T-cell (primary cell): ENCODE results near the gene TSPAN4. TPM values are rescaled to one million over a fixed set of nuclear protein-coding genes. Genes with fewer than 3 reads are reported as not detected.
A peak's percentile ranks its signal among the peaks of the same experiment; 100 is the strongest.

Experiments
- ATAC-seq, 4 experiments: fragments of 200-7000 bp in 3 of 4; fragments of 150-1000 bp in 1 of 4; cut with Tn5 transposase; replicated peaks in 1 of 4; 1 replicate in 3 of 4; 2 replicates in 1 of 4; pipeline ENCODE4 v1.10.0; 2021; ENCODE audit warnings: moderate library complexity in 3 of 4, mild to moderate bottlenecking in 2 of 4, moderate number of reproducible peaks in 1 of 4
- CTCF ChIA-PET, 2 donors: fragments of 300-600 bp; sonication (Branson Sonifier 250); formaldehyde crosslinking; loops; one replicate each; lab custom pipeline; 2022; ENCODE audit warnings: antibody characterized with exemption in 2 of 2; lab: Charles Lee
- POLR2A ChIA-PET, 2 donors: fragments of 300-600 bp; sonication (Branson Sonifier 250); formaldehyde crosslinking; loops; one replicate each; lab custom pipeline; 2022; ENCODE audit warnings: antibody characterized with exemption in 2 of 2; lab: Charles Lee
- DNase-seq, 35 experiments: peaks; one replicate each; pipeline versions ENCODE4 v3.0.0 to v3.0.0-alpha.2; 2013 to 2023
- H3K27ac ChIP-seq: one replicate; pipeline ENCODE4 v1.5.1; 2013; ENCODE audit warnings: low read length
- H3K27me3 ChIP-seq, 2 experiments: replicated peaks in 1 of 2; 1 replicate in 1 of 2; 2 replicates in 1 of 2; pipeline versions ENCODE4 v1.6.1 to v1.7.0; 2013; ENCODE audit warnings: low read length in 1 of 2, mixed read lengths in 1 of 2; ENCODE audit not compliant: control insufficient read depth in 2 of 2, insufficient read depth in 2 of 2; ENCODE audit errors: extremely low read depth in 1 of 2
- H3K36me3 ChIP-seq, 2 donors: 1 replicate in 1 of 2; 2 replicates in 1 of 2; pipeline versions ENCODE4 v1.6.1 to v1.7.0; 2013; ENCODE audit warnings: low read length in 1 of 2; ENCODE audit not compliant: control insufficient read depth in 2 of 2, insufficient read depth in 1 of 2; ENCODE audit errors: extremely low read depth in 1 of 2
- H3K4me1 ChIP-seq, 2 experiments: 1 replicate in 1 of 2; 2 replicates in 1 of 2; pipeline versions ENCODE4 v1.6.1 to v1.7.0; 2013; ENCODE audit warnings: low read length in 2 of 2, mixed read lengths in 1 of 2; ENCODE audit not compliant: insufficient read depth in 2 of 2, control insufficient read depth in 1 of 2; ENCODE audit errors: extremely low read depth in 1 of 2
- H3K4me3 ChIP-seq, 2 donors: 1 replicate in 1 of 2; 2 replicates in 1 of 2; pipeline versions ENCODE4 v1.5.1 to v1.7.0; 2013; ENCODE audit warnings: mild to moderate bottlenecking in 2 of 2, low read length in 1 of 2, moderate library complexity in 1 of 2; ENCODE audit not compliant: control insufficient read depth in 1 of 2; ENCODE audit errors: extremely low read depth in 1 of 2
- H3K9me3 ChIP-seq: 2 replicates; pipeline ENCODE4 v1.7.0; 2013
- H3K27ac Mint-ChIP-seq, 2 donors: one replicate each; pipeline ENCODE4 v1.8.0; 2020 to 2021; ENCODE audit warnings: mild to moderate bottlenecking in 2 of 2, mixed read lengths in 2 of 2
- H3K27me3 Mint-ChIP-seq, 2 donors: one replicate each; pipeline ENCODE4 v1.8.0; 2021 to 2022; ENCODE audit warnings: mixed read lengths in 2 of 2
- H3K36me3 Mint-ChIP-seq: one replicate; pipeline ENCODE4 v1.8.0; 2021; ENCODE audit warnings: mixed read lengths
- H3K4me1 Mint-ChIP-seq, 3 donors: one replicate each; pipeline ENCODE4 v1.8.0; 2020 to 2022; ENCODE audit warnings: mixed read lengths in 3 of 3, mild to moderate bottlenecking in 1 of 3
- H3K4me3 Mint-ChIP-seq, 3 donors: one replicate each; pipeline ENCODE4 v1.8.0; 2020 to 2022; ENCODE audit warnings: mild to moderate bottlenecking in 3 of 3, mixed read lengths in 3 of 3, moderate library complexity in 3 of 3
- H3K9me3 Mint-ChIP-seq, 3 donors: one replicate each; pipeline ENCODE4 v1.8.0; 2020 to 2022; ENCODE audit warnings: mixed read lengths in 3 of 3
- WGBS: methylation state at CpG from one replicate; pipeline ENCODE4 v1.1.5; 2013; ENCODE audit warnings: missing lambda C conversion rate; ENCODE audit not compliant: insufficient coverage; 5-methylcytosine and 5-hydroxymethylcytosine counted together
- total RNA-seq, 35 experiments: library from RNA in 6 of 35; stranded (reverse) in 6 of 35; fragments of 120-200 nt in 1 of 35; gene quantifications; one replicate each; pipeline versions ENCODE4 v1.2.1 to v1.2.4 and lab custom pipeline; 2013 to 2026

TSPAN4 gene
- total RNA-seq, 5 donors from 2014 or later (not counting 1 experiment from before 2014, with no cell fraction given), result 3.1 to 5.8 (median 4.4) TPM

DNA sequence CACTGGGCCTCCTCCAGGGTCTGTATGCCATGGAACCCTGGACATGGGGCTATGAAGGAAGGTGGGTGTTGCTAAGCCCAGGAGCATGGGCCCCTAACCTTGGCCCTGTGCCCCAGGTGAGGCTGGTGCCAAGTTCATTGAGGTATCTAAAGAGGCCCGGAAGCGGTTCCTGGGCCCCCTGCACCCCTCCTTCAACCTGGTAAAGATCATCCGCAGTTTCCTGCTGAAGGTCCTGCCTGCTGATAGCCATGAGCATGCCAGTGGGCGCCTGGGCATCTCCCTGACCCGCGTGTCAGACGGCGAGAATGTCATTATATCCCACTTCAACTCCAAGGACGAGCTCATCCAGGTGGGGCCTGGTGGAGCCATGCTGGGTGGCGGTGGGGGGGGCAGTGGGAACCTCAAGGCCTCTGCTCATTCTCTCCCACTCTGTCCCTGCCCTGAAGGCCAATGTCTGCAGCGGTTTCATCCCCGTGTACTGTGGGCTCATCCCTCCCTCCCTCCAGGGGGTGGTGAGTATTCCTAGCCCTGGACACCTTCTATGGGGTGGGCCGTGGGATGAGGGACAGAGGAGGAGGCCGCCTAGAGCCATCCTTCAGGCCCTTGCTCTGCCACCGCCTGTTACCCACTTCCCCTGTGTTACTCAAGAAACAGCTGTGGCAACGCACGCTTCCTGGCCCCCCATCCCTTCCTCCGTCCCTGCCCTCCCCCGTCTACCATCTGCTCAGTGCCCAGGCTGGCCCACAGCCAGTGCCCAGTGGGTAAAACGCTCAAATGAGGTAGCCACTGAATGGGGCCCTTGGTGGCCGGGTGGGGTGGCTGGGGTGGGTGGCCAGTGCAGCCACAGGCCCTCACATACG, 20.9 kb upstream of the TSPAN4 start:
- CTCF ChIA-PET, result interaction anchor here in 1 of 2 donors (0.6 kb wide), 1 partner anchor 26 kb away, joined by 4 read pairs; no protein-coding TSS in a partner anchor
- H3K27me3 ChIP-seq, result peaks cover 0 to 22% of the 10 kb centered on the region in 2 experiments
- DNase-seq, result no peak
- peaks cover 7 to 25% (median 17%) of the 10 kb centered on the region in 3 donors for H3K4me1 Mint-ChIP-seq
- peak overlapping the region; percentile 43 to 86 (median 84) for H3K4me3 Mint-ChIP-seq
- peaks cover 7 to 29% of the 10 kb centered on the region in 2 donors for H3K36me3 ChIP-seq
- 98% methylated on average over 4 of the region's 22 CpGs for WGBS
- H3K27ac ChIP-seq, result no peak overlapping the region
- no peak overlapping the region for H3K27ac Mint-ChIP-seq
- H3K9me3 Mint-ChIP-seq, result no peaks in the 10 kb centered on the region
- no peaks in the 10 kb centered on the region for H3K9me3 ChIP-seq
- no peak overlapping the region for H3K4me3 ChIP-seq
- no peak for ATAC-seq
- H3K36me3 Mint-ChIP-seq, result peaks cover 17% of the 10 kb centered on the region
- H3K27me3 Mint-ChIP-seq, result peaks cover 0 to 2% of the 10 kb centered on the region in 2 donors
- POLR2A ChIA-PET, result no interaction called here
- H3K4me1 ChIP-seq, result peaks cover 7 to 49% of the 10 kb centered on the region in 2 experiments

DNA sequence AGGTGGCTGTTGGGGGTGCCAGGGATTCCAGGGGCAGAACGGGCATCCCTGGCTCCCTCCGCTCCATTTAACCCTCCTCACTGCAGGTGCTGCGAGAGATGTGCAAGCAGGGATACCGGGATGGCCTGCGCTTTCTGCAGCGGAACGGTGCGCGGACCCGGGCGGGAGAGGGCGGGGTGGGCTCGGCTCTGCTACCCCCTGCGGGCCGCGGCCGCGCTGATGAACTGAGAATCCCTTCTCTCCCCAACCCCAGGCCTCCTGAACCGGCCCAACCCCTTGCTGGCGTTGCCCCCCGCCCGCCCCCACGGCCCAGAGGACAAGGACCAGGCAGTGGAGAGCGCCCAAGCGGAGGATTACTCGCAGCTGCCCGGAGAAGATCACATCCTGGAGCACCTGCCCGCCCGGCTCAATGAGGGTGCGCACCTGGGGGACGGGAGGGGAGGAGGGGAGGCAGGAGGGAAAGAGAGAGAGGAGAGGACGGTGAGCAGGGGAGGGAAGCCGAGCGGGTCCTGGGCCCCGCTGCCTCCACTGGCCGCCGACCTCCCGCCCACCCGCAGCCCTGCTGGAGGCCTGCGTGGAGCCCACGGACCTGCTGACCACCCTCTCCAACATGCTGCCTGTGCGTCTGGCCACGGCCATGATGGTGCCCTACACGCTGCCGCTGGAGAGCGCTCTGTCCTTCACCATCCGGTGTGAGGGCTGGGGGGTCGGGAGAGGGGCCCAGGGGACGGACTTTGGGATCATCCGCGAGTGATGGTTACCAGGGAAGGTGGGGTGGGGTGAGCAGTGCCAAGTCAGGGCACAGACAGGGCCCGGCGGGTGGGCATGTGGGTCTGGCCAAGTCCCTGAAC, 19.0 kb upstream of the TSPAN4 start:
- Mint-ChIP-seq H3K27ac (no peak overlapping the region), H3K36me3 (peaks cover 17% of the 10 kb centered on the region), H3K4me1 (peaks cover 15 to 35% (median 24%) of the 10 kb centered on the region in 3 donors), H3K4me3 (no peak overlapping the region), H3K27me3 (peaks cover 6 to 13% of the 10 kb centered on the region in 2 donors), H3K9me3 (no peaks in the 10 kb centered on the region)
- Histone ChIP-seq H3K4me1 (peaks cover 8 to 61% of the 10 kb centered on the region in 2 experiments), H3K36me3 (peaks cover 7 to 29% of the 10 kb centered on the region in 2 donors), H3K27ac (no peak overlapping the region), H3K9me3 (no peaks in the 10 kb centered on the region), H3K27me3 (peaks cover 0 to 39% of the 10 kb centered on the region in 2 experiments), H3K4me3 (no peak overlapping the region)
- ATAC-seq, result no peak
- DNase-seq, result no peak
- WGBS, result 96% methylated on average over 27 of the region's 53 CpGs
- POLR2A ChIA-PET, result no interaction called here
- CTCF ChIA-PET, result no interaction called here

DNA sequence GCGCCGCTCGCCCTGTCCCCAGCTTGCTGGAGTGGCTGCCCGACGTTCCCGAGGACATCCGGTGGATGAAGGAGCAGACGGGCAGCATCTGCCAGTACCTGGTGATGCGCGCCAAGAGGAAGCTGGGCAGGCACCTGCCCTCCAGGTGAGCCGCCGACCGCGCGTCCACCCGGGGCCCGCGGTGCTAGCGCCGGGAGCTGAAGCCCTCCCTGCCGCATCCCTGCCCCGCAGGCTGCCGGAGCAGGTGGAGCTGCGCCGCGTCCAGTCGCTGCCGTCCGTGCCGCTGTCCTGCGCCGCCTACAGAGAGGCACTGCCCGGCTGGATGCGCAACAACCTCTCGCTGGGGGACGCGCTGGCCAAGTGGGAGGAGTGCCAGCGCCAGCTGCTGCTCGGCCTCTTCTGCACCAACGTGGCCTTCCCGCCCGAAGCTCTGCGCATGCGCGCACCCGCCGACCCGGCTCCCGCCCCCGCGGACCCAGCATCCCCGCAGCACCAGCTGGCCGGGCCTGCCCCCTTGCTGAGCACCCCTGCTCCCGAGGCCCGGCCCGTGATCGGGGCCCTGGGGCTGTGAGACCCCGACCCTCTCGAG, 18.3 kb upstream of the TSPAN4 start:
- no peaks in the 10 kb centered on the region for H3K9me3 Mint-ChIP-seq
- POLR2A ChIA-PET, result no interaction called here
- CTCF ChIA-PET, result no interaction called here
- ATAC-seq (no peak), DNase-seq (no peak)
- peaks cover 21 to 42% (median 30%) of the 10 kb centered on the region in 3 donors for H3K4me1 Mint-ChIP-seq
- H3K4me3 Mint-ChIP-seq, result no peak overlapping the region
- Histone ChIP-seq H3K27me3 (peaks cover 0 to 46% of the 10 kb centered on the region in 2 experiments), H3K4me1 (peaks cover 7 to 62% of the 10 kb centered on the region in 2 experiments), H3K36me3 (peaks cover 7 to 29% of the 10 kb centered on the region in 2 donors), H3K27ac (no peak overlapping the region), H3K4me3 (no peak overlapping the region), H3K9me3 (no peaks in the 10 kb centered on the region)
- H3K27me3 Mint-ChIP-seq, result peaks cover 6 to 20% of the 10 kb centered on the region in 2 donors
- 97% methylated on average over 54 of the region's 59 CpGs for WGBS
- no peak overlapping the region for H3K27ac Mint-ChIP-seq
- H3K36me3 Mint-ChIP-seq, result peaks cover 17% of the 10 kb centered on the region

DNA sequence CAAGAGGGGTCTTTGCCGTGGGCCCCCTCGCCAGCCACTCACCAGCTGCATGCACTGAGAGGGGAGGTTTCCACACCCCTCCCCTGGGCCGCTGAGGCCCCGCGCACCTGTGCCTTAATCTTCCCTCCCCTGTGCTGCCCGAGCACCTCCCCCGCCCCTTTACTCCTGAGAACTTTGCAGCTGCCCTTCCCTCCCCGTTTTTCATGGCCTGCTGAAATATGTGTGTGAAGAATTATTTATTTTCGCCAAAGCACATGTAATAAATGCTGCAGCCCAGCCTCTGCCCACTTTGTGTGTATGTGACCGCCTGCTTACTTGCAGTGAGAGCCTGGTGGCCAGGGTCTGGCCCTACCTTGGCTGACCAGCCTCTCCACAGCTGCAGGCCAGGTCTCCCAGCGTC, 17.7 kb upstream of the TSPAN4 start:
- Histone ChIP-seq H3K27ac (no peak overlapping the region), H3K4me3 (no peak overlapping the region), H3K9me3 (no peaks in the 10 kb centered on the region), H3K27me3 (peaks cover 0 to 52% of the 10 kb centered on the region in 2 experiments), H3K36me3 (peaks cover 7 to 29% of the 10 kb centered on the region in 2 donors), H3K4me1 (peaks cover 12 to 68% of the 10 kb centered on the region in 2 experiments)
- Mint-ChIP-seq H3K36me3 (peaks cover 17% of the 10 kb centered on the region), H3K27me3 (peaks cover 9 to 25% of the 10 kb centered on the region in 2 donors), H3K27ac (no peak overlapping the region), H3K4me3 (no peak overlapping the region), H3K4me1 (peaks cover 21 to 46% (median 35%) of the 10 kb centered on the region in 3 donors), H3K9me3 (no peaks in the 10 kb centered on the region)
- ATAC-seq, result no peak
- ChIA-PET CTCF (no interaction called here), POLR2A (no interaction called here)
- WGBS, result 92% methylated on average over 5 of the region's 11 CpGs
- no peak for DNase-seq

DNA sequence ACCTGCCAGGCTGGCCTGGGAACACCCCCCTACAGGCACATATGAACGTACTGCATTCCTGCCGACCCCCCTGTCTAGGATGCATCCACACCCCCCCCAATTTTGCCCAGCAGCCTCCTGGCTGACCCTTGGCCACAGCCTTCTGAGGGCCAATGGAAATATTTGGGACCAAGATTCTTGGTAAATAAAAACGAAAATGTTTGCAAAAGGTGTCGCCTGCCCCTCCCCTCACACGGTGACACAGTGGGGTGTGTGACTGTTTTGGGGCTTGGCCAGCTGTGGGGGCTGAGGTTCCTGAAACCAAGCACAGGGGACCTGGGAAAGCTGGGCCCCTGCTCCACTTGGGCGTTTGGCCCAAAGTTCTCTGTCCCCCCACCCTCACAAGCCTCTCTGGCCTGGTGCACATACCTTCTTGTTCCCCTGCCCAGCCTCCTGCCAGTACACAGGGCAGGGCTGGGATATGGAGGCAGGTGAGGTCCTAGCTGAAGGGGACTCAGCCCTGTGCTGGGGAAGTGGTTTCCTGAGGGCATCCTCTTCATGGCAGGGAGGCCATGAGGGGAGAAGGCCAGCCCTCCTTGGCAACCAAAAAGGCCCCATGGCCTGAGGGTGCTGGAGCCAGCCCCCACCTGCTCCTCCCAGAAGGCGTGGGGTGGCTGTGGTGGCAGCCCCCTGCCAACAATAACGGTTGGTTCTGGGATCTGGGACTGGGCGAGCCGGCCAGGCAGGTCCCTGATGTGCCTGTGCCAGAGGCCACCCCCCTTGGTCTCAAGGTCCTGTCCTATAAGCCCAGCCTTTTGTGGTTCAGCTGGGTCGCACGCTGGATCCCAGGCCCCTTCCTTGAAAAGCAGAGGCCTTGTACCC, 17.1 kb upstream of the TSPAN4 start:
- Histone ChIP-seq H3K9me3 (no peaks in the 10 kb centered on the region), H3K4me3 (no peak overlapping the region), H3K4me1 (peaks cover 15 to 68% of the 10 kb centered on the region in 2 experiments), H3K36me3 (peaks cover 7 to 29% of the 10 kb centered on the region in 2 donors), H3K27me3 (peaks cover 0 to 58% of the 10 kb centered on the region in 2 experiments), H3K27ac (no peak overlapping the region)
- H3K4me3 Mint-ChIP-seq, result no peak overlapping the region
- ATAC-seq, result no peak
- no peak overlapping the region for H3K27ac Mint-ChIP-seq
- WGBS, result 93% methylated on average over 5 of the region's 12 CpGs
- peaks cover 17% of the 10 kb centered on the region for H3K36me3 Mint-ChIP-seq
- H3K27me3 Mint-ChIP-seq, result peaks cover 9 to 28% of the 10 kb centered on the region in 2 donors
- peaks cover 21 to 42% (median 34%) of the 10 kb centered on the region in 3 donors for H3K4me1 Mint-ChIP-seq
- no peaks in the 10 kb centered on the region for H3K9me3 Mint-ChIP-seq
- no peak for DNase-seq
- CTCF ChIA-PET, result no interaction called here
- POLR2A ChIA-PET, result no interaction called here
